ENCODE measurements around the gene MARCHF3.
A peak's percentile ranks its signal among the peaks of the same experiment; 100 is the strongest.
"Not testable (repeated sequence)": the region's sequence is repeated elsewhere in the genome, so short reads cannot be mapped to it uniquely, and the experiment has no call there.

Gene MARCHF3

GRCh38 chr5:126866851-126867636, 163.3 kb downstream of the MARCHF3 start:
- no peak for DNase-seq

DNA sequence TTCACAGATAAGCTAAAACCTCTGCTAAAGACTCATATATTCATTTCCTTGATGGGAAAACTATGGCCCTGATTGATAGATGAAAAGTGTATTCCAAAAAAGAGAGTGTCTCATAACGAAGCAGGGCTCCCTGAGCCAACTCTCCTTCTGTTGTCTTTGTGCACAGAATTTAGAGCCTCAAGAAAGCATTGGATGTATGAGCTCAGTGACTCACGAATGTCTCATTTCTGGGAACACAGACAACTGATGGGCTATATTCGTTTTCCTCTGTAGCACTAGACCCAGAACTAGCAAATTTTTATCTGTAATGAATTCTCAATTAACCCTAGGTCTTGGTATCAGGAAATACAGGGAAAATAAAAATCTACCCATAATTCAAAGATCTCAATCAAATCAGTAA, 165.1 kb downstream of the MARCHF3 start:
- no peak for DNase-seq

GRCh38 chr5:126864042-126864688, 166.2 kb downstream of the MARCHF3 start:
- DNase-seq, result no peak

DNA sequence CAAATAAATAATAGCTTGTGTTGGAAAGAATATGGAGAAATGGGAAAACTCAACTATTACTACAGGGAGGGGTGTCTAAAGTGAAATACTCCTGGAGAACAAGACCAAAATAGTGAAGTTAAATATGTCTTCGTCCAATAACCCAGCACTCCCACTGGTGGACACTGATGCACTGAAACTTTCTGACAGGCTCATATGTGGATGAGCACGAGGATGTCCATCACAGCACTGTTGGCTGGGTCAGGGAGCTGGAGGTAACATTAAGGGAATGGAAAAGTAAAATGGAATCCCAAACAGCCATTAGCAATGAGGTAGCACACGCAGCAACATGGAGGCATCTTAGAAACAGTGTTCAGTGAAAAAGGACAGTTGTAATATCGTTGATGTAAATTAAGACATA, 167.0 kb downstream of the MARCHF3 start:
- DNase-seq, result no peak

GRCh38 chr5:126858441-126858840, 171.9 kb downstream of the MARCHF3 start:
- no peak for DNase-seq

DNA sequence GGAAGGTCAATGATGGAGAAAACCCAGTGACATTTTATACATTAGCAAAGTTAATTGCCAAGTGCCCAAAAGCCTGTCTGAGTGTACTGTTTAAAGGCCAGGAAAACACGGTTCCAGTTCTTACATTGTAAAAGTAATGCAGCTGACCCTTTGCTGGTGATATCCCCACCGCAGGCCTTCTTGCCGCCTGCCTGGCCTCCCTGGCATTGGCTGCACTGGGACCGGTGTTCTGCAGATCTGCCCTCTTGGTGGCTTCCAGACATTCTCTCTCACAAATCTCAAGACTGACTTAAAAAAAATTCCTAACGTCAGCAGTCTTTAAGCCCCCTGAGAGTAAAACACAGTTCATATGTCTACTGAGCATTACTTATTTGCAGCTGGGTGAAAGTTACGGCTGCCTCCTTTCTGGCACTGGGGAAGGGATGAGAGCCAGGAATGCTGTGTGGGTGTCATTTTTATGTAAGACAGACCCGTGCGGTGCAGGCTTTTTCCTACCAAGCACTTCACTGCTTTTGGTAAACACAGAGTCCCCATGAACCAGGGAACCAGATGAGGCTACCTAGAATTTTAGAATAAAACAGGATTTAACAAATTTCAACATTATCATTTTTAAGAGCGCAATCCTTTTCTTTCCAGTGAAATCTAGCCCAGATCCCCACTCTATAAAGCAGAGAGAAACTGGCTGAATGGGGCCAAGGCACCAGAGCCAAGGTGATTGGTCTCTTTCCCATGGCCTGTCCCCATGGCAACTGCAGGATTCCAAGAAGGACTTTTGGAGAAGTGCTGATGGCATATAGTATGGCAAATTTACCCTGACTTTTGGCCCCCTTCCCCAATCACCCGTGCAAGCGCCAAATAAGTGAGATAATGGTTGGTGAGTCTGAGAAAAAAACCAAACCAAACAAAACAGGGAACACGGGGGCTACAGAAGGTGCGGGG, 172.6 kb downstream of the MARCHF3 start:
- no peak for DNase-seq

DNA sequence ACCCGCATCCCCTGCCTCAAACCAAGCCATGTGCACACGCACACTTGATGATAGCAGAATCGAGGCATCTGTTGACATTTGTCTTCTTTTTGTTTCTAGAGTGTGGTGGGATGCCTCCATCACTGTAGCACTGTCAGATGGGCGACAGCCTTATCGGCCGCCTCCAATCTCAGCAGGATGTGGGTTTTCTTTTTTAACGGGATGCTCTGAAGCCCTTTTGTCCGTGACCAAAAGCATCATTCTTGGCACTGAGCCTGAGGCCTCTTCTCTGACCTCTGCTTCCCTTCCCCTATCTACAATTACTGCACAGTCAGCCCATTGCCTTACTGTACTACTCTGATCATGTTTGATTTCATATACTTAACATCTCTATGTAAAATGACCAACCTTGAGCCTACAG, 175.1 kb downstream of the MARCHF3 start:
- DNase-seq, result no peak

- no peak for DNase-seq
Measured at GRCh38 chr5:126854526-126855110, 175.7 kb downstream of the MARCHF3 start.

DNA sequence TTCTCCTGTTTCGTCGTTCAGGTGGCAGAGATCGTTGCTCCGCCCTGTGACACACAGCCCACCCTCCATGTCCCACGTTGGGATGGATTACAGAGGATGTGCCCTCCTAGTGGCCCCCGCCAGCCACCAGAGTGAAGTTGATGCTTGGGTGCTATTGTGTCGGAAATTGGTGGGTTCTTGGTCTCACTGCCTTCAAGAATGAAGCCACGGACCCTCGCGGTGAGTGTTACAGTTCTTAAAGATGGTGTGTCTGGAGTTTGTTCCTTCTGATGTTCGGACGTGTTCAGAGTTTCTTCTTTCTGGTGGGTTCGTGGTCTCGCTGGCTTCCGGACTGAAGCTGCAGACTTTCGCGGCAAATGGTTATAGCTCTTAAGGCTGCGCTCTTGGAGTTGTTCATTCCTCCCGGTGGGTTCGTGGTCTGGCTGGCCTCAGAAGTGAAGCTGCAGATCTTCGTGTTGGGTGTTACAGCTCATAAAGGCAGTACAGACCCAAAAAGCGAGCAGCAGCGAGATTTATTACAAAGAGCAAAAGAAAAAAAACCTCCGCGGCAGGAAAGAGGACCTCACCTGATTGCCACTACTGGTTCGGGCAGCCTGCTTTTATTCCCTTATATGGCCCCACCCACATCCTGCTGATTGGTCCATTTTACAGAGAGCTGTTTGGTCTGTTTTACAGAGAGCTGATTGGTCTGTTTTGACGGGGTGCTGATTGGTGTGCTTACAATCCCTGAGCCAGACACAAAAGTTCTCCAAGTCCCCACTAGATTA, 176.6 kb downstream of the MARCHF3 start:
- DNase-seq, result not testable (repeated sequence)

DNA sequence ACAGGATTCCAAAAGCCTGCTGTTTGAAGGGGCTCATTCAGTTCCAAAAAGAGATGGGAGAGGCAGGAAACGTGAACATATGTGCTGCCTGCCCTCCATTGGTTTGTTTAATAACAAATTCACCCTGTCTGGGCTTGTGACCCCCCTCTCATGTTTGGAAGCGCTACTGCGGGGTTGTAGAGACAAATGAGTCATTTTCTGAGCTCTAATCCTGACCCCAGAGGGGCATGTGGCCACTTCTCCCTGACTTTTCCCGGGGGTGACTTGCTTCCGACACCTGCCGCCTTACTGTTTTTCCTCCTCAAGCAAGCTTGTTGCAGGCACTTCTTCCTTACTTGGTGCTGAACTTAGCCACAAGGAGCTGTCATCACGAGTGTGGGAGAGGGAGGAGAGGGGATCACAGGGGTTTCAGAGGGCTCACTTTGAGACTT, 177.5 kb downstream of the MARCHF3 start:
- no peak for DNase-seq

DNA sequence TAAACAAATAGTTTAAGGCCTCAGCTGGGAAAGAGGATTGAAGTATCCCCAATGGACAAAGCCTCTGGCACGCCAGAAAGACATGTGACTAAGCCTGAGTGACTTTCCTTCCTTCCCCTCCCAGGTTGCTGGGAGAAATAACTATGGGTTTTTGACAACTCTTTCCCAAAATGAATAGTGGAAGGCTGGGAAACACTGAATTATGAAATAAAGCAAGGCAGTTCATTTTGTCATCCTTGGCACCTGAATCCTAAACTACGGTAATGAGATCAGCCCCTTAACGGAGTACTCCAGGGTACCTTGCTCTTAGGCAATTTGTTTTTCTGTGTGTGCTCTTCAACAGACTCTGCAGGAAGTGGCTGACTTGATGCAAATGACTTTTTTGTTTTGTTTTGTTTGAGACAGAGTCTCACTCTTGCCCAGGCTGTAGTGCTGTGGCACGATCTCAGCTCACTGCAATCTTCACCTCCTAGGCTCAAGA, 178.2 kb downstream of the MARCHF3 start:
- no peak for DNase-seq

DNA sequence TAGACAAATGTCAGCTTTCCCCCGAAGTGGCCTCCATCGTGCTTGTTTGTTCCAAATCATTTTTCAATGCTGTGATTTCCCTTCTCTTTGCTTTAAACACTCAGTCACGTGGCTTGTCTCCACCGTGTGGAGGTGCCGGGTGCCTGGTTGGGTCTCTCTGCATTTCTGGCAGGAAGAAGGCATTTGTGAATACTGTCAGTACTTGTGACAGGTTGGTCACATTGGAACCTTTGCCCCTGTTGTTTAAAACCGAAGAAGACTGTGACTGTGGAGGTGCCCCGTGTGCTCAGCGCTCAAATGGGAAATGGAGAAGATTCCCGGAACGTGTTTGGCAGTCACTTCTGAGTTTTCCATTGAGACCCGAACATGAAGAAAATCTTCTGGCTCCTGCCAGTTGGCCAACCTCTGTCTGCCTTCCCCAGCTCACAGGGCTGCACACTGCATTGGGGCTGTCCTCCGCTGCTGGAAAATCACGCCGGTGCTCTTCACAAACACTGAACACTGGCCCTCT, 178.8 kb downstream of the MARCHF3 start:
- DNase-seq, result peak; percentile 68

GRCh38 chr5:126849101-126849678, 181.2 kb downstream of the MARCHF3 start:
- no peak for DNase-seq

DNA sequence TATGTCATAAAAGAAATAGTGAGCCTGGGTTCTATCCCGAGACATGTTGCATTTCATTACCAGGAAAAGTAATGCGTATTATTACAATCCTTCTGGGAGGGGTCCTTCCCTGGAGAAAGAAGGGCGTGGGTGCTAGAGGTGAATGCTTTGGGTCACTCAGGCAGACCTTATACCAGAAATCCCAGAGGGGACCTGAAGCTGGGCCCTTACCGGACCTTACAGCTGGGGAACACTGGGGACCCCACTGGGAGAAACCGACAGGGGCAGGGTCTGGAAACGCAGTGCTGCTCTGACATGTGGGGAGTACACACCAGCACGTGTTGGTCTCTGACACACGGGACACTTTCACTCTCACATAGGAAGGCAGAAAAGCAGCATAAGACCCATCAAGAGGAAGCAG, 182.1 kb downstream of the MARCHF3 start:
- no peak for DNase-seq

GRCh38 chr5:126847826-126848251, 182.5 kb downstream of the MARCHF3 start:
- DNase-seq, result no peak

- DNase-seq, result no peak
Measured at GRCh38 chr5:126847456-126847820, 182.9 kb downstream of the MARCHF3 start.

GRCh38 chr5:126846744-126847455, 183.5 kb downstream of the MARCHF3 start:
- DNase-seq, result no peak

GRCh38 chr5:126846344-126846743, 184.0 kb downstream of the MARCHF3 start:
- DNase-seq, result no peak

- peak; percentile 86 for DNase-seq
Measured at GRCh38 chr5:126845470-126846070, 184.8 kb downstream of the MARCHF3 start.

- DNase-seq, result not testable (repeated sequence)
Measured at GRCh38 chr5:126843375-126843774, 187.0 kb downstream of the MARCHF3 start.

All from activated effector memory CD4-positive, alpha-beta T cell treated with anti-CD3 and anti-CD28 coated beads, Interleukin-2, amount 50 U/mL, for 16 hours (primary cell).